Astrocyte of the hippocampus (primary cell): Measurements from ENCODE around the gene IPCEF1.

ENCODE experiments used
- DNase-seq: peaks from one replicate; pipeline ENCODE4 v3.0.0; 2011; ENCODE audit warnings: low read depth, low spot score

The IPCEF1 gene

DNA sequence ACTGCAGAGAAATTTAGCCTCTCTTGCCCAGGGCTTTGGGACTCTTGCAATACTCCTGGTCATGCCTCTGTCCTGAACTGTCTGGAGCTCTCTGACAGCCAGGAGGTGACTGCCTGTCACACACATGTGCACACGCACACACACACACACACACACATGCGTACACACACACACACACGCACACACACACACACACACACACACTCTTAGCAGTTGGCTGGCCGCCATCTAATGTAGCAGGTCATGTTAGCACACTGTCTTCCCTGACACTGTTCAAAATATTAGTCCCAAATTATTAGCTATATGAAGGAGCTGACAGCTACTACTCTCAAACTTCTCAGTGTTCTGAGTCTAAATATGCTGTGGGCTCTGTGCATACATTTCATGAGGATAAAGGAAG lies 60.9 kb downstream of the IPCEF1 start:
- no peak for DNase-seq

DNA sequence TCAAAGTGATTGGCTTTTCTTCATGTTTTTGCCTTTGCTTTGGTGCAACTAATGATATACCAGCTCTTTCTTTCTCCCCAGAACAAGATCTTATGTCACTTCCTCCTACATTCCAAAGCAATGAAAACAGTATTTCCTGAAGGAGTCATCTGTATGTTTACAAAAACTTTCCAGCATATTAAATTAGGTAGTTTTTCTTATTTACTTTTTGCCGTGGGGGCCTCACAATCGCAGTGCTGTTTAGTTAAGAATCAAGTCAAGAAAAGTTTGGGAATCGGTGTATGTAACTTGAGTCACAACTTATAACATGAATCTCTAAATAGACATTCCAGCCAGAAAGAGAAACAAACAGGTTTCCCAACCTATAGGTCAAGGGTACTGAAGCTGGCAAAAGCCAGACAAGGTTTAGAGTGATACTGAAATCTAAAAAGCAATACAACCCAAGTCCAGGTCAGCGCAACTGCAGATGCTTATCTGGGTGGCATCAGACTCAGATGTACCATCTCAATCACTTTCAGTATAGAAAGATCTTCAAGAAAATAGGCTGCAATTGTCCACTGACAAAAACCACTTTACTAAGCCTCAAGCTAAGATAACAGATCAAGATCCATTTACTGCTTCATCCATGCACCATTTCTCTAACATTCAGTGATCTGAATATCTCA lies 63.6 kb downstream of the IPCEF1 start:
- DNase-seq = peak; percentile 77

- DNase-seq = no peak
Measured at GRCh38 chr6:154292066-154292465, 64.5 kb downstream of the IPCEF1 start.

DNA sequence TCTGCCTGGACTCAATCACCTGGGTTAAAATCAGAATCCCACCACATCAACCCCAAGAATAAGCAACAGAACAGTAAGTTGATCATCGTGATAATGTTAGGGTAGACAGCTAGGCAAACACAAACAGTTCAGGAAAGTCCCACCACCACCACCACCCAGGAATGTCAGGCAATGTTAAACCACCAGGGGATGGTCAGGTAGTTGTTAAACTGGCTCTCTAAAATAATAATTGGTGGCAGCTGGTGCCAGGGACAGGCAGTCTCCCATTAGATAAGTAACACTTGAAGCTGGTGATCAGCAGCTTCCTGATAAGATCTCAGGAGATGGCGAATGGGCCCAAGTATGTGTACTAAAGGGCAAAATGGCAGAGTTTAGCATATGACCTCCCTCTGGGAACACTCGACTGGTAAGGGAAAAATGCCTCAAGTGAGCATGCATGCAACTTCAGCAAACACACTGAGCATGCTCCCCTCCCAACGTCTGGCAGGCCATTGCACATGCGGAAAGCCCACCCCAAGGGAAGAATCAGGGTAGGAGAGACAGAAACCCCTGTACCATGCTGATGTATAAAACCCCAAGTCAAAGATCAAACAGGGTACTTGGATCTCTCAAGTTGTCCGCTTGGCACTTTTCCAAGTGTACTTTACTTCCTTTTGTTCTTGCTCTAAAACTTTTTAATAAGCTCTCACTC lies 66.6 kb downstream of the IPCEF1 start:
- no peak for DNase-seq

DNA sequence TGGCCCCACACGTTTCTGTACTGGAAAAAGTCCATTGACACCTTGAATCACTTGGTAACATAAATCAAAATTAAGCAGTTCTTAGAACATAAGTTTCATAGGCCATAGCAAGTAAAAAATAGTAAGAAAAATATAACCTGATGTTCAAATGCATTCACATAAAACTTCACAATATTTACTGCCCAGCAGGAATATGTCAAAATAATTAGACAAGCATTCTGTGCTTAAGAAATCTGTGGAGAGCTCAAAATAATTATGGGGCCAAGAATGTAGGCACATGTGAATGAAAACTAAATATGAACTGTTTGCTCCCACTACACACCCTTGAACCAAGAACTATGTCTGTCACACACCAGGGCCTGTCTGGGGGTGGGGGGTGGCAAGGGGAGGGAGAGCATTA lies 70.8 kb downstream of the IPCEF1 start:
- DNase-seq = no peak

DNA sequence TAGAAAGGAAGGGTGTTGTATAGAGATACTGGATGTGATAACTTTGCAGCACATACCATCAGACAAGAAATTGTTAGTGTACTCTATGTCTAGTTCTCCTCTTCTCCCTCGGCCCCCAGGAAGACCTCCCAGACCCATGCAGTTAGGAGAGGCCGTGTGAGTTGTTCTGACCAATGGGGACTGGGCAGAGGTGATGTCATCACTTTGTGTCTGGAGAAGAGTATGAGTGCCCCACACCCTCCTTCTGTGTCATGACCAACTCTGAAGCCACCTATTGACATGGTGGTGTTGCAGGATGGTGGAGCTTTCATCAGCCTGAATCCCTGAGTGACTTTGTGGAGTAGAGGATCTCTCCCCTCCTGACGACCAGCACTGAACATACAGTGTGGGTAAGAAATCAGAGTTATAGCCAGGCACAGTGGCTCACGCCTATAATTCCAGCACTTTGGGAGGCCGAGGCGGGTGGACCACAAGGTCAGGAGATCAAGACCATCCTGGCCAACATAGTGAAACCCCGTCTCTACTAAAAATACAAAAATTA lies 72.2 kb downstream of the IPCEF1 start:
- DNase-seq = no peak

DNA sequence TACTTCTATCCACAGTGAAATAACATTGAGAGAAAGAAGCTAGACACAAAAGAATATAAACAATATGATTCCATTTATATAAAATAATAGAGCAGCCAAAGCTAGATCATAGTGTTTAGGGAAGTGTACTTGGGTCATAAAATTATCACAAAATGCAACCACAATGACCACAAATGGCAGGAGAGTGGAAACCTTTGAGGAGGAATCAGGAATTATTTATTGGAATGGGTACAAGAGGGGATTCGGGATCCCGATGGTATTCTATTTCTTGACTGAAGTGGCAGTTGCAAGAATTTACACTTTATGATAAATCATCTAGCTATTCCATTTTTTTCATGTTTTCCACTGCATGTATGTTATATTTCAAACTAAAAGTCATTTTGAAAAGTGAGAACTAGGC lies 76.1 kb downstream of the IPCEF1 start:
- DNase-seq = no peak

DNA sequence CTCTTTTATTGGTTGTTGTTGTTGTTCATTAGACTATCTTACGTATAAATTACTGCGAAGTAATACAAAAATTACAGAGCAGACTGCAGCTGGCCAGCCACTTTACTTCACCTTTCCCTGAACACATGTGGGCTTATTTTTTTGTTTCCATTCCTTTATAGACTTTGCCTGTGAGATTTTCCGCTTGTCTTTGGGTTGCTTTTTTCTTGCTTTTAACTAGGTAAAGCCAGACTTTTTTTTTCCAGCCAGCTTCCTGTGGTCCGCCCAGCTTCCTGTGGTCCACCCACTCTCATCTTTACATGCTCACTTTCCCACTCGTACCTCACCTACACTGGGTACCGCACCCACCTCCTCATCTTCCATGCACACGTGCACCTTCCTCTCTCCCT lies 79.0 kb downstream of the IPCEF1 start:
- no peak for DNase-seq

DNA sequence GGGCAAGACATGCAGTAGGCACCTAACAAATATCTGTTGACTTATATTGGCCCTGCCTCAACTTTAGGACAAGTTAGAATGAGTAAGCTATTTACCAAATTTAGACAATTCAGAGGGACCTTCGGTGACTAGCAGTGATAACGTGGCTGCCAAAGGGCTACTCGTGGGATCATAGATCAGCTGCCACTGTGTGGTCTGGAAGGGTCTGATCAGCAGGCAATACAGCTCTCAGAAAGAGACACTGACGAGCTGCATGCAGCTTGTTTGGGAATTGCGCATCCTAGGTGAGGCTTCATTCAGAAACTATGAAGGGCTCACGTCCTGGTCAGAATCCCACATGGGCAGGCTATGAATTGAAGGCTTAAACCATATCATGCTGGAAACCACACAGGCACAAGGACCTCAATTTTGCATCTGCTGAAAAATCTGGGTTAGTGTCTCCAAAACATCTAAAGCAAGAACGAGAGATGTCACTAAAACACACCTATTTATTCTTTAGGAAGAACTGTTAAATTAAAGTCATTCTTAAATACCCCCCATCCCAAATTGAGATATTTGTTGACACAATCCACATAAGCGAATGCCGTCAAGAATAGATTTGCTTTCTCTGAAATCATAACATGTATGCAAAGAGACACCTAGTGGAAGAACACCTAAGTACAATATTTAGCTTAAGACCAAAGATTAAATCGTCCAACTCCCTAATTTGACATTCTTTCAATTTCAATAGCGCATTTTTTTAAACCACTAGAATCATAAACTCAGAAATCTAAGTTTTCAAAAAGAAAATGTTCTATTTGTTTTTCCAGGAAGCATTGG lies 79.6 kb downstream of the IPCEF1 start:
- DNase-seq = peak; percentile 48

- no peak for DNase-seq
Measured at GRCh38 chr6:154274168-154274567, 82.4 kb downstream of the IPCEF1 start.

DNA sequence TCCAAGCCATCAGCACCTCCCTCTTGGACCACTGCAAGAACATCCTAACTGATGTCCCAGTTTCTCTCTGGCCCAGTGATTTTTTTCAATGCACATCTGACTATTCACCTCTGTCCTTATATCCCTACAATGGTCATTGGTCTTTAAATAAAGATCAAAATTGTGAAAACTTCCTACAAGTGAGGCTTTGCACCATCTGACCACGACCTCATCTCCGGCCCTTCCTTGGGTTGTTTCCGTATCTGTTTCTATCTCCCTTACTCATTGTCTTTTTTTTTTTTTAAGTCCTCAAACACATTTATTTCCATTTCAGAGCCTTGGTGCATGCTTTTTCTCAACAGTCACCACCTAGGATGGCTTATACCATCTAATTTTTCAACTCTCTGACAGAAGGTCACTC lies 88.1 kb downstream of the IPCEF1 start:
- DNase-seq = no peak

GRCh38 chr6:154267508-154268106 lies 89.0 kb downstream of the IPCEF1 start:
- no peak for DNase-seq

GRCh38 chr6:154266560-154267099 lies 90.0 kb downstream of the IPCEF1 start:
- no peak for DNase-seq

GRCh38 chr6:154261688-154262397 lies 94.8 kb downstream of the IPCEF1 start:
- DNase-seq = no peak

- no peak for DNase-seq
Measured at GRCh38 chr6:154258064-154258757, 98.4 kb downstream of the IPCEF1 start.

GRCh38 chr6:154257067-154257466 lies 99.5 kb downstream of the IPCEF1 start:
- no peak for DNase-seq

DNA sequence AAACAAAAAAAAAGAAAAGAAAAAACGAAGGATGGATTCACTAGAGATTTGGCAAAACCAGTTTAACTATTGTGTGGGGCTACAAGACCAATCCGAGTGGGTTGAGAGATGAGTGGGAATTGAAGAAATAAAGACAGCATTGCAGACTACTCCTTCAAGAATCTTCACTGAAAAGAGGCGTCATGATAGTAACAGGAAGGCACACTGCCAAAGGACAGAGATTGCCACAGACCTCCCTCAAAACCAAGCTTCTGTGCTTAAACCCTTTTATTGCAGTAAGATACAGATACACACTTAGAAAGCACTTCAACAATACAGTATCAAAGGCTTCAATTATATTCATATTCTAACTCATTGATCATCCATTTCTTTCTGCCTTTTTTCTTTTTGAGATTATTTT lies 103.9 kb downstream of the IPCEF1 start:
- no peak for DNase-seq

DNA sequence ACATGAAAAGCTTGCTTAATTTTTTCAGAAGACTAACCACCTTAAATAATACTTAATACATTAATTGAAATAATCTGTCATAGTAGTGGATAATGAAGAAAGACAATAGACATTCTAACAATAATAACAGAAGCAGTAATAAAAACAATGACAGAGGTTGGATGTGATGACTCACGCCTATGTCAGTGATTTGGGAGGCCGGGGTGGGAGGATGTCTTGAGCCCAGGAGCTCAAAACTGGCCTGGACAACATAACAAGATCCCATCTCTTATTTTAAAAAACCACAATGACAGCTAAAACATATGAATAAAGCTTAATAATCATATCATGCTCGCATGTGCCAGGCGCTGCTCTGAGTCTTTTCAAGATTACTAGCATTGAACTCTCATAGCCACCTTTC lies 105.5 kb downstream of the IPCEF1 start:
- DNase-seq = no peak

- no peak for DNase-seq
Measured at GRCh38 chr6:154249499-154250298, 106.9 kb downstream of the IPCEF1 start.
